NCI-H82 treated with DMSO at 0.1 percent for 48 hours (cell line): Measurements from ENCODE around the gene SMARCA2.

Experiments
- DNase-seq: peaks from one replicate; lab custom pipeline; 2025; ENCODE audit not compliant: unreplicated experiment; lab: John Stamatoyannopoulos, UW

The SMARCA2 gene

GRCh38 chr9:2014696-2015580, at the start of gene SMARCA2:
Gene SMARCA2, plus strand, starts transcription at chr9:2015347. Its CDS starts 13,676 bp downstream, at chr9:2029023.
- DNase-seq, result peak; percentile 79

- no peak for DNase-seq
These were observed 48.3 kb upstream of the SMARCA2 start for GRCh38 chr9:1966725-1967366.

- no peak for DNase-seq
These were observed 46.0 kb upstream of the SMARCA2 start for GRCh38 chr9:1969160-1969559.

GRCh38 chr9:1969898-1970297, 45.2 kb upstream of the SMARCA2 start:
- DNase-seq, result no peak

GRCh38 chr9:1972672-1973071, 42.5 kb upstream of the SMARCA2 start:
- DNase-seq, result no peak

DNA sequence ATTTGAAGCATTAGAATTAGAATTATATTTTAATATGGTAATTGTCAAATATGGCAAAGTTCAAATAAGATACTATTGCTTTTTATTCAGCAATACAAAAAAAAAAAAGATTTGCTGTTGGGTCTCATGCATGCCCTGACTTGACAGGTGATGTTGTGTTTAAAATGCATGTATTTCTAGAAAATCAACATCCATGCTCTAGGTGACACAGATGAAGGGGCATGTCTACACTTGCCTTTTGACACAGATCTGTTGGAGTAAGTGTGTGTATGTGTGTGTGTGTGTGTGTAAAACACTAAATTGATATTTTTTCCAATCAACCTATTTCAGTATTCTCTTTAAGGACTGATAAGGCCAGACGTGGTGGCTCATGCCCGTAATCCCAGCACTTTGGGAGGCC, 38.1 kb upstream of the SMARCA2 start:
- DNase-seq, result no peak

DNA sequence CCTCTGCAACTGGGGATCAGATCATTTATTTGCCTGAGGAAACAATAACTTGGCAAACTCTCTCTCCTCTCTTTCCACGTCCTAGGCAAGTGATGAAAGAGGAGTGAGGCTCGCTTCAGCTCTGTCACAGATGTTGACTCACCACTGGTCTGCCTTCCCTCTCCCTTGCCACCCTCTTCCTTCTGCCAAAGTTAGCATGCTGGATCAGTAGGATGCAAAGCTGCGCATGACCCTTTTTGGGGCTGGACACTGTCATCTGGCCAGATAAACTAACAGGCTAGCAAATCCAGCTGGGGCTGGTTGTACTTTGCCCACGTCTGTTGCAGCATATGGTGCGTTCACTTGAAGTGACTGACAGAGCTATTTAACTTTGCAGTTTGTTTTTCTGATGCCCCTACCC, 36.2 kb upstream of the SMARCA2 start:
- DNase-seq, result no peak

GRCh38 chr9:1979741-1980367, 35.3 kb upstream of the SMARCA2 start:
- no peak for DNase-seq

DNA sequence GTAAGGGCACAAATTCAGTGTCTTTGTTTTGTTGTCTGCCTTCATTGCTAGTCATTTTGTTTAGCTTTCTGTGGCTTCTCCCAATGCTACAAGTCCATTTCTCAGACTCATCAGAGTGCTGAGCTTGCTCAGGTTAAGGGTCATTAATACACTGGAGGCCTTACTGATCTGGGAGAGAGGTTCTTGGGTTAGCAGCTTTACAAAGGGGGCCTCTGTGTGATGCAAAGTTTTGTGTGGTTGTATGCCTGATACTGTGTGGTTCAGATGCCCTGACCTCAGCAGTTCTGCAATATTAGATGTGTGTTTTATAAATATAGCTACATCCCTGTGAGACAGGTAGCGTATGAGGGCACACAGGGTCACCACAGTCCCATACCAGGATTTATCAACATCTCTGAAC, 34.8 kb upstream of the SMARCA2 start:
- no peak for DNase-seq

GRCh38 chr9:1982074-1982473, 33.1 kb upstream of the SMARCA2 start:
- DNase-seq, result no peak

- no peak for DNase-seq
These were observed 28.8 kb upstream of the SMARCA2 start for GRCh38 chr9:1986341-1986740.

DNA sequence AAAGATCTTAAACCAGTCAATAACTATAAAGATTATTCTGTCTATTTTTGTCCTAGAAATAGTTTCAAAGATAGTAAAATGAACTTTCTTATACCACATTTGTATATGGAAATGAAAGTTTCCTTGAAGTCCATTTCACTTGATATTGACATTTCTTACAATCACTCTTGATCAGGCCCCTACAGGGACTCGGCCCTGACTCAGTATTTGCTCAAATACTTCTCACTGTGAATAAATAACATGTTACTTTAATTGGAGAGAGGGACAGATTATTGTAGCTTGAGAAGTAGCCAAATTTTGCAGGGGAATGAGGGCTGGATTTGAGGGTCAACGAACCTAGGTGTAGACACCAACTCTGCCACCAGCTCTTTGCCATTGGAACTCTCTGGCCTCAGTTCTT, 25.6 kb upstream of the SMARCA2 start:
- no peak for DNase-seq

DNA sequence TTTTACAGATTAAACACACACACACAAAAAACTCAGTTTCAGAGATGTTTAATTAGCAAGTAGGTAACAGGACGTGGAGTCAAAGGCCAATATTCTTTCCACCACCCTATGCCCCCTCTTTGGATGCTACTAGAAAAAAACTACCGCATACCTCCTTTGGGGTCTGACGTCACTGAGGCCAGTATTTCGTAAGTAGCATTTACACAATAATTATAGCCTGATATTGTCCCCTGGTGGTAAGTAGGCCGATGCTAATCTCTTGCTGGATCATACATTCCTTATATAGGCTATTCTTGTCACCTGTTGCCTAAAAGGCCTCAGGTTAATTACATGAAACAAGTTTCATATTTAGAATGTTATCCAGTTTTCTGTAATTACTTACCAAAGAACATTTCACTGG, 21.0 kb upstream of the SMARCA2 start:
- no peak for DNase-seq

- DNase-seq, result no peak
These were observed 20.1 kb upstream of the SMARCA2 start for GRCh38 chr9:1995084-1995483.

GRCh38 chr9:1996156-1996555, 19.0 kb upstream of the SMARCA2 start:
- DNase-seq, result no peak

DNA sequence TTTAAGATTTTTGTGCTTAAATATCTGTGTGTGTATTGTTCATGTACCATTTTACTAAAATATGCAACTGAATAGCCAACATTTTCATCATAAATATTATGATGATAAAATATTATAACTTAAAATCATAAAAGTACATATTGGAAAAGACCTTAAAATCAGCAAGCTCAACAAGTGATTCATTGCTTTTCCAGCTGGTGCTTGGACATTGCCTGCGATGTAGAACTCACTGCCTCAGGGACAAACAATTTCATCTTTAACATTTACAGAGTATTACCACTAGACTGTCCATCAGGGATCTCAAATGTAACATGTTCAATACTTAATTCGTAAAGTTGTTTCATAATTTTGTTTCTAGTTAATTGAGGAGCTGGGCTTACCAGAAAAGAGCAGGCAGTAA, 17.5 kb upstream of the SMARCA2 start:
- no peak for DNase-seq

- no peak for DNase-seq
These were observed 17.0 kb upstream of the SMARCA2 start for GRCh38 chr9:1998111-1998510.

- no peak for DNase-seq
These were observed 14.8 kb upstream of the SMARCA2 start for GRCh38 chr9:2000314-2000713.

GRCh38 chr9:2008372-2008771, 6.8 kb upstream of the SMARCA2 start:
- DNase-seq, result no peak

GRCh38 chr9:2012347-2012746, 2.8 kb upstream of the SMARCA2 start:
- DNase-seq, result no peak

GRCh38 chr9:2013743-2014475, 1.2 kb upstream of the SMARCA2 start:
- no peak for DNase-seq
